NCI-H2227 (cell line): ENCODE measurements around the gene NT5DC4.
"Not testable (repeated sequence)": the region's sequence is repeated elsewhere in the genome, so short reads cannot be mapped to it uniquely, and the experiment has no call there.

ENCODE experiments used
- DNase-seq: peaks from one replicate; lab custom pipeline; 2025; ENCODE audit not compliant: unreplicated experiment; lab: John Stamatoyannopoulos, UW

NT5DC4 gene

DNA sequence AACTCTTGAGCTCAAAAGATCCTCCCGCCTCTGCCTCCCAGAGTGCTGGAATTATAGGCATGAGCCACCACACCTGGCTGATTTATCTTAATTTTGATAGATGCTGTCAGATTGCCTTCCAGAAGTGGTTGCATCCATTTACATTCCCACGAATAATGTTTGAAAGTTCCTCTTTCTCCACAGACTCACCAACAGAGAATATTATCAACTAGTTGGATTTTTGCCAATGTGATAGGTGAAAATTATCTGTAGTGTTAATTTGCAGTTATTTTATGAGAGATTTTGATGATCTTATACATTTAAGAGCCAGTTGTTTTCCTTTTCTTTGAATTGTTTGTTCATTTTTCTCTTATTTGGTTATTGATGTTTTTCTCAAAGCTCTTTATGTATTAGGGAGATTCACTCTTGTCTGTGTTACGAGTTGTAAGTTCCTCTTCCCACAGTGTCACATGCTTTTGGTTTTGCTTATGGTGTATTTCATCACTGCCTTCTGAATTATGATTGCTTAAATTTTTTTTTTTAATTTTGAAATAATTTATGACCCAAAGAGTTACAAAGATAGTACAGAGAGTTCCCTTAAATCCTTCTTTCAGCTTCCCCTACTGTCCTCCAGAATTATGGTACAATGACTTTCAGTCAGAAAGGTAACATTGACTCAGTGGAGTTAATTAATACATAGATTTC lies 20.7 kb upstream of the NT5DC4 start:
- DNase-seq: no peak

DNA sequence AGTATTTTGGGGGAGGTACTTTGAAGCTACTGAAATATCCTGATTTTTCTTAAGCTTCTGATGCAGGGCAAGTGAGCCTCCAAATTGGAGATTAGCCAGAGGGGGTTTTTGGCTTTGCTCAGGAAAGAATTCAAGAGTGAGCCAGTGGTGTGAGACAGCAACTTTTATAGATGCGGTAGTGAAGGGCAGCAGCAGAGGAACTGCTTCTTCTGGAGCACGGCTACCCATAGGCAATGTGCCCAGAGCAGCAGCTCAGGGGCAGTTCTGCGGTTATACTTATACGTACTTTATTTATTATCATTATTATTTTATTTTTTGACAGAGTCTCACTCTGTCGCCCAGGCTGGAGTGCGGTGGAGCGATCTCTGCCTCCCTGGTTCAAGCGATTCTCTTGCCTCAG lies 19.8 kb upstream of the NT5DC4 start:
- DNase-seq: no peak

DNA sequence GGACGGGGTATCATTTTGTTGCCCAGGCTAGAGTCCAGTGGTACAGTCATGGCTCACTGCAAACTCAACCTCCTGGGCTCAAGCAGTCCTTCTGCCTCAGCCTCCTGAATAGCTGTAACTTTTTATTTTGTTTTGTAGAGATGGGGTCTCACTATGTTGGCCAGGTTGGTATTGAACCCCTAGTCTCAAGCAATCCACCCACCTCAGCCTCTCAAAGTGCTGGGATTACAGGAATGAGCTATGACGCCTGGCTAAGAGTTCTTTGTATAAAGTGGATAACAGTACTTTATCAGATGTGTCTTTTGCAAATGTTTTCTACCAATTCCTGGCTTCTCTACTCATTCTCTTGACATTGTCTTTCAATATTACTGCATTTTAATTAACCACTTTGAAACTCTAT lies 17.1 kb upstream of the NT5DC4 start:
- DNase-seq: no peak

DNA sequence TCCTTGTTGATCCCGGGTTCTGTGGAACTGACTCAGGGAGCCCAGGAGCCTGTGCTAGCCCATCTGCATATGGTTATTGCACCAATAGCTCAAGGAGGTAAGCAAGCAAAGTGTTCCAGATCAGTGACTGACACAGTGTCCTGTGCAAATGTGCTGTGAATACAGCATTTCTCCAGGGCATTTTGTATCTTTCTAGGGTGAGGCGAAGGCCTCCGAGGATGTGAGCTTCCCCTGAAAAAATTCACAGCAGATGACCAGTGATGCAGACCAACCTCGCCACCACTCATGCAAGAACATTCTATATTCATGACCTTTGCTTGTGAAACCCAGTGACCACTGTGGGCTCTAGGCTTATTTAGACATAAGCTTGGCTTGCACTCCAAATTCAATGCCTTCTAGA lies 15.2 kb upstream of the NT5DC4 start:
- no peak for DNase-seq

DNA sequence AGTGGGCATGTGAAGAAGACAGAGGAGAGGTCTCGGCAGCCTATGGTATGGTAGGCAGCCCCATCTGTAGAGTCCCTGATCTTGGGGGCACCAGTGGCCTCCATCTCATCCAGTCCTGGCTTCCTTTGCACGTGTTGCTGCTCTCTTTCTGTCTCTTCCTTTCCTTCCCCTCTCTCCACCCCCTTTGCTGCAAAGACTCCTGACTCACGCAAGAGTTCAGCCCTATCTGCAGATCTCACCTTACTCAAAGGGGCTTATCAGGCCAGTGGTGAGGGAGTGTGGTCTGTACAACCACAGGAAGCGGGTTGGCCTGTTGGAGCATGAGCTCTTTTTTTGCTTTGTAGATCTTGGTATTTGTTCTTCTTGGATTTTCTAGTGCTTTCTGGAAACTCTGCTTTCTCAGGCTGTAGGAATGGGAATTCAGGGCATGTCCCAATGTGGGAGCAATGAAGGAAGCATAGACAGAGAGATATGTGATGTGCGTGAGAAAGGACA lies 14.6 kb upstream of the NT5DC4 start:
- no peak for DNase-seq

DNA sequence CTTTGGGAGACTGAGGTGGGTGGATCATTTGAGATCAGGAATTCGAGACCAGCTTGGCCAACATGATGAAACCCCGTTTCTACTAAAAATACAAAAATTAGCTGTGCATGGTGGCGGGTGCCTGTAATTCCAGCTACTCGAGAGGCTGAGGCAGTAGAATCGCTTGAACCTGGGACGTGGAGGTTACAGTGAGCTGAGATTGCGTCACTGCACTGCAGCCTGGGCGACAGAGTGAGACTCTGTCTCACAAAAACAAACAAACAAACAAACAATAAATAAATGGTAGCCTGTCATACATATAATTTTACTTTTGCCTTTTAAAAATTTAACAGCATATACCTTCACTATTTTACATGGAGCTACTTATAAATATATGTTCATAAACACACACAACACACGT lies 13.9 kb upstream of the NT5DC4 start:
- DNase-seq: not testable (repeated sequence)

DNA sequence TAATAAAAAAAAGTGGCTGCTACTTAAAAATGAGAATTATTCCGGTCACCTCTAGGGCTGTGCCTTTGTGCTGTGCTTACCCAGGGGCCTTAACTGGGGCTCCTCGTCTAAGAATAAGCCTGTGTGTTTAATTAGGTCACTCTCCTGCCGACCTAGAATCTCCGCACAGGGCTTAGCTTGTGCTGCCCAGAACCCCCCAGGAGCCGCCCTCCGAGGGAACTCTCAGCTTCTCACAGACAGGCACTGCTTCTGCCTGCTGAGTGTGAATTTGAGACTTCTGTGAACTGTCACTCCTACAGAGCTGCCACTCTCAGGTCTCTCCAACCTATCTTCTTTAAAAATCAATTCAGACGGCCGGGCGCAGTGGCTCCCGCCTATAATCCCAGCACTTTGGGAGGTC lies 11.9 kb upstream of the NT5DC4 start:
- DNase-seq: no peak

DNA sequence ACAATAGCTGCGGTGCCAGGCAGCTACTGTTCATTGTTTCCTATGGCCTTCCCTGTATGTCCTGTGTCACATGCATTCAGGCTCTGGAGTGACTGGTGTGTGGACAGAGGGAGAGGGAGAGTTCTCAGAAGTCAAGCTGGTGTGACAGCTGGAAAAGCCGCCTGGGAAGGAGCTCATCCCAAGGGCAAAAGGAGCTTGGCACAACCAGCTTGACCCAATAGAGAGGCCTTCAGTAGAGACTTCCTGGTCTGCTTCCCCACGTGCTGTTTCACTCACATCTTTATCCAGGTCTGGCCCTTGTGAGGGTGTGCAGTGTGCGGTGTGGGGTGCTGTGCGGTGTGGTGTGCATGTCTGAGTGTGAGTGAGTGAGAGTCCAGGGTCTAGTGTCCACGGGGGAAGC lies 11.1 kb upstream of the NT5DC4 start:
- no peak for DNase-seq

DNA sequence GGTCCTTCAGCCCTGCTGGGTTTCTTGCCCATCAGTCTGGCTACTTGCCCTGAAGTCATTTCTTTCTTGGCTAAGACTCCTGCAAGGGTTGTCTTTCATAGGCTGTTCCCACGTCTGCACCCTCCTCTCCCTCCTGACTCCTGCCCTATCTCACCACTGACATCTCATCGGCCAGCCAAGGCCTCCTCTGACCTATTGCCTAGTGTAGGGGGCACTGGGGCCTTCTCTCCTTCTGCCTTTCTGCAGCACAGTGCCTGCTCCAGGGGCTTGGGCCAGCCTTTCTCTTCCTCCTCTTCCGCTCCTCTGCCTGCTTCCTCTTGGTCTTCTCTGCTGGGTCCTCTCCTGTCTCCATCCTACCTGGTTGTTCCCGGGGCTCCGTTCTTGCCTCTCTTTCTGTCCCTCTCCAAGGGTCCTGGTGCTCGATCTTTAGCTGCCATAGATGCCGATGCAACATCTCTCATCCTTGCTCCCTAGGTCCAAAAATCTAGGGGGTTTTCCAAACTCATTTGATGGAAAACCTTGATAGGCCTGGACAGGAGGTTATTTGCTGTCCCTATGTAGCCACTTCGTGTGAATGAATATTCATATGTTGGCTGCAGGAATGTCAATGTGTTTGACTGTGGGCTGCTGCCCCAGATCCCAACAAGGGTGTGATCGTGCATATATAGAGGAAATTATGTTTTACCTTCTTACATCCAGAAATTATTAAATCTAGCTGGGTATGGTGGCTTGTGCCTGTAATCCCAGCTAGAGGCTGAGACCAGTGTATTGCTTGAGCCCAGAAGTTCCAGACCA lies 9.7 kb upstream of the NT5DC4 start:
- no peak for DNase-seq

DNA sequence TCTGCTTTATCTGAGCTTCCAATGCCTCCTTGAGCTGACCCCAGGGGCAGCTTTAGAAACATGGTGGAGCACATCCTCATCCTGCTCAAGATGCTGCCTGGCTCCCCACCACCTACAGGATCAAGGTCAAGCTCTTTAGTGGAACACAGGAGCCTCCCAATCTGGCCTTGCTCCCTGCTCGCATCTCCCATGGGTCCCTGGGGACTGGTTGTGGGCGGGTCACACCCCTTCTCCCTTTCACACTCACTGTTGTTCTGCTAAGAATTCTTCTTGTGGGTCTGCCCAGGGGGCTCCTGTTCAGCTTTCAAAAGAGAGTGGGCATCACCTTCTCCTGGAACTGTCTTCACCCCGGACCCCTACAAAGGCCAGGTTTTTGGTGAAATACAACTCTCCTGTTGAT lies 8.4 kb upstream of the NT5DC4 start:
- DNase-seq: no peak

DNA sequence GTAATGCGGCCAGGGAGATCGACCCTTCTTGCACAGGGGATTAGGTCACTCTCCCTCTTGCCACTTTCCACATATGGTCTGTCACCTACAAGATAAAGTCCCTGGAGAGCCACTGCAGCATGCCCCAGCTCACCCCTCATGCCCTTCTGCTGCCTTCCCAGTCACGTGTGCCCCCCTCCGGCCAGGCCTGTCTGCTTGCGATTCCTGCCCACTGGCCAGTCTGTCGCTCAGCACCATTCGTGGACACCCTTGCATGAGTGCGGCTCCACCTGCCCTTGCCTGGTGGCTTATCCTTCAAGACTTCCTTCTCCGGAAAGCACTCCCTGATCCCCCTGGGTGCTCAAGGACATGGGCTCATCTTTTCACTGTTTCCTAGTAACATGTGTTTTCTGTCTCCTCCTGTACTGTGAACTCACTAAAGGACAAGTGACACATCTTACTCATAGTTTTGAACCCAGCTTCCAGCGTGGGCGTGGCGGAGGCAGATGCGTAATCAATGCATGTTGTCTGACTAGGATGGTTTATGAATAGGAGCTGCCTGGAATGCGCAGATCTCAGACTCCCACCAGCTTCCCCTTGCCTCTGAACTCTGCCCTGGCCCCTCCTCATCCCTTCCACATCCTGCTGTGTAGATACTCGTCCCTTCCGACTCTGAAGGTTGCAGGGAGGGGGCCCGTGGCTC lies 7.8 kb upstream of the NT5DC4 start:
- DNase-seq: no peak

DNA sequence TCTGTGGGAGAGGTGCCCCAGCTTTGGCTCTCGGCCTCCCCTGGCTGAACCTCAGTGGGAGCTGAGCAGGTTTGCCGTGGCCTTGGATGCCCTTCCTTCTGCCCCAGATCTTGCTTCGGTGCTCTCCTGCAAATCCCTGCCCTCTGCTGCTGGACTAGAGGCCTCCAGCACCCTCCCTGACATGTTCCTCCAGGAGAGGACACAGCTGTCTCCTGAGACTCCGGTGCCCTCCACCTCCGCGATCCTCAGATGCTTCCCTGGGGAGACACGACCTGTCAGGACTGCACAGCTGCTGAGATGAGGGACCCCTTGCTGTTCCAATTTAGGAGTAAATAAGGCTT lies 7.3 kb upstream of the NT5DC4 start:
- DNase-seq: no peak

DNA sequence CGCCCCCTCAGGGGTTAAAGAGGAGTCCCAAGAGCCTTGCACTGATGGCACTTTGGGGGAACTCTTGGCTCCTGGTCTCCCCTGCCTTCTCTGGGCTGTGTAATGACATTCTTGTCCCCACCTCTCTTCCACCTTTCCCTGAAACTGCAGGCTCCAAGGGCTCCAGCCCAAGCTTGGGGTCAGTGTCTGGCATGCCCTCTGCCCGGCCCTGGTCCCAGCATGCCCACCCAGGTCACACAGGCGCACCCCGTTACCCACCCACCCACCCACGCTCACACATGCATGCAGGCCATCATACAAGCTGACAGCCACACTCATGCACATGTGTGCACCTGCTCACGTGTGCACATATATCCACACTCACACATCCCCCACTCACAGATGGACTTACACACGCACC lies 6.9 kb upstream of the NT5DC4 start:
- no peak for DNase-seq

DNA sequence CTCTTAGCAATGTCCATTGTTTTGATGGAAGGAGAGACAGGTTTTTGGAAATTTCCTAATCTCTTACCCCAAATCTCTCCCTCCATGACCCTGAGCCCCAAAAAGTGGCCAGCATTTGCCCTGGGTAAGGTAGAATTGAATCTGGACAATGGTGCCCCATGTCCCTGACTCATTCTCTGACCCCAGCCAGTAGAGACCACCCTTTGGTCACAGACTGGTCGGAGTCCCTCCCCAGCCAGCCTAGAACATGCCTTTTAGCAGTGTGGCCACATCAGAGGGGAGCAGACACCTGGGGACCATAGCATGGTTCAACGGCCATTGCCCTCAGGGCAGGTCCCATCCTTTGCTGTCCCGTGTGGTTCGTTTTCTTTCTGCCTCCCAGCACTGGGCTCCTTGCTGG lies 6.5 kb upstream of the NT5DC4 start:
- no peak for DNase-seq

DNA sequence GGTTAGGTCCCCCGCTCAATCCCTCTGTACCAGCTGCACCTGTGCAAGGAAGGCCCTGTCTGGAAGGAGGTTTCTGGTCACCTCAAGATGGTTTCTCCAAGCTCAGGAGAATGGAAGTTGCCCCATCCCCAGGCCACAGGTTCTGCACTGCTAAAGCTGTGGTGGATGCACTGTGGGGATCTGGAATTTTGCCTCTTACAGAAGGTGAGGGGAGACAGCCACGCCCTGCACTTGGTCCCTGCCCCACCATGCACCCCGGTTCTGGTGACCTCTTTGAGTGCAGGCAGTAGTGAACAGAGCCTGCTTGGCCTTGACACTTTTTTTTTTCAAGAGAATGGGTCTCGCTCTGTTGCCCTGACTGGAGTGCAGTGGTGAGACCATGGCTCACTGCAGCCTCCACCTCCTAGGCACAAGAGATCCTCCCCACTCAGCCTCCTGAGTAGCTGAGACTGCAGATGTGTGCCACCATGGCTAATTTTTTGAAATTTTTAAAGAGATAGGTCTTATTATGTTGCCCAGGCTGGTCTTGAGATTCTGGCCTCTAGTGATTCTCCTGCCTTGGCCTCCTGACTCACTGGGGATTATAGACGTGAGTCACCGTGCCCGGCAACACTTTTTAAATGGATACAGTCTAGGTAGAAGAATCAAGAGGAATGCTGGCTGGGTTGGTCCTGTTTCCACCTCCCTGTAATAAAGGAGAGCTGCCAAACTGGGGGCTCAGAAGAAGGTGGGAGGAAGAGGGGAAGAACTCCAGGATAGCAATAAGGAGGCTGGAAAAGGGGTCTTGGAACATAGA lies 5.8 kb upstream of the NT5DC4 start:
- no peak for DNase-seq

DNA sequence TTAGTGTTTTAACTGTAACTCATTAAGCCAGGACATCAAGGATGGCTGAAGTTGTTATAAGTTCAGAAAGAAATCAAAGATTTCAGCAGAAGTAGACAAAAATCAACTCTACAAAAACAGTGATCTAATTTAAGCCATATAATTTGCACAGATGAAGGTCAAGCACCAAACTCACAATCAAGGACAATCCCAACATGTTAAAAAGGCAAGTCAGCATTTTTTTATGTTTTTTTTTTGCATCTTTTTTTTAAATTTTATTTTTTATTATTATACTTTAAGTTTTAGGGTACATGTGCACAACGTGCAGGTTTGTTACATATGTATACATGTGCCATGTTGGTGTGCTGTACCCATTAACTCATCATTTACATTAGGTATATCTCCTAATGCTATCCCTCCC lies 4.7 kb upstream of the NT5DC4 start:
- DNase-seq: not testable (repeated sequence)

DNA sequence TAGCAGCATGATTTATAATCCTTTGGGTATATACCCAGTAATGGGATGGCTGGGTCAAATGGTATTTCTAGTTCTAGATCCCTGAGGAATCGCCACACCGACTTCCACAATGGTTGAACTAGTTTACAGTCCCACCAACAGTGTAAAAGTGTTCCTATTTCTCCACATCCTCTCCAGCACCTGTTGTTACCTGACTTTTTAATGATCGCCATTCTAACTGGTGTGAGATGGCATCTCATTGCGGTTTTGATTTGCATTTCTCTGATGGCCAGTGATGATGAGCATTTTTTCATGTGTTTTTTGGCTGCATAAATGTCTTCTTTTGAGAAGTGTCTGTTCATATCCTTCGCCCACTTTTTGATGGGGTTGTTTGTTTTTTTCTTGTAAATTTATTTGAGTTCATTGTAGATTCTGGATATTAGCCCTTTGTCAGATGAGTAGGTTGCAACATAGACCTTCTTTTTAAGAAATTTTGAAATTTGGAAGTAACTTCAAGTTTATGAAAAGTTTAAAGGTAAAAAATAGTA lies 3.9 kb upstream of the NT5DC4 start:
- DNase-seq: not testable (repeated sequence)

DNA sequence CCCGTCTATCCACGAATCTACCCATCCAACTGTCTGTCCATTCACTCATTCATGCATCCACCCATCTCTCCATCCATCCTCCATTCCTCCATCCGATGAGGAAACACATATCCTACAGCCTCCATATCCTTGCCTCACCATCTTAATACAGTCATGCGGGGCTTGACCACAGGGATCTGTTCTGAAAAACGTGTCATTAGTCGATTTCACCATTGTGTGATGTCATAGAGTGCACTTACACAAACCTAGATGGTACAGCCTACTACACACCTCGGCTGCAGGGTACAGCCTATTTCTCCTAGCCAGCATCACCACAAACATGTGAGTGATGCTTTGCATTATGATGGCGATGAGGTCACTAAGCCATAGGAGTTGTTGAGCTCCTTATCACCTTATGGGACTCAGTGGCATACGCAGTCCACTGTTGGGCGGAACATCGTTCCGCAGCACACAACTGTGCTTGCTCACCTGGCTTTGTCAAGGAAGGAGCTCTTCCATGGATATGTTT lies 1.9 kb upstream of the NT5DC4 start:
- DNase-seq: no peak

DNA sequence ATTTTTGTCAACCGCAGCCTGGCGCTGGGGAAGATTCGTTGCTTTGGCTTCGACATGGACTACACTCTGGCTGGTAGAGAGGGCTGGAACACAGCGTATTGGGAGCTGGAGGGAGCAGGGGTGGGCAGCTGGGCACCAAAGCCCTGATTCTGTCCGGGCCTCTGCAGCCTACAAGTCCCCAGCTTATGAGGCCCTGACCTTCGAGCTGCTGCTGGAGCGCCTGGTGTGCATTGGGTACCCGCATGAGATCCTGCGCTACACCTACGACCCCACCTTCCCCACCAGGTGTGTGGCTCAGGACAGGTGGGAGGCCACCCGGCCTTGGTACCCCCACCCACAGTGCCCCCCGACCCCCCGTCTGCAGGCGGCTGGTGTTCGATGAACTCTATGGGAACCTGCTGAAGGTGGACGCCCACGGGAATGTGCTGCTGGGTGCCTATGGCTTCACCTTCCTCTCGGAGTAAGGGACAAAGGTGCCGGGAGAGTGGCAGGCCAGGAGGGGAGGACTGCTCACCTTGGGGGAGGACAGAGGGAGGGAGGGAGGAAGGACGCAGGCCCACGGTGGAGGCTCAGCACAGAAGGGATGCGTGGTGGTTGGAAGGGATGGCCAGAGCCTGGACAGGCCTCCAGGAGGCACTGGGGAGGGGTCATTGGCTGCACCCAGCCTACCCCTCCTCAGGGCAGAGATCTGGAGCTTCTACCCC lies 1.2 kb downstream of the NT5DC4 start:
- no peak for DNase-seq

DNA sequence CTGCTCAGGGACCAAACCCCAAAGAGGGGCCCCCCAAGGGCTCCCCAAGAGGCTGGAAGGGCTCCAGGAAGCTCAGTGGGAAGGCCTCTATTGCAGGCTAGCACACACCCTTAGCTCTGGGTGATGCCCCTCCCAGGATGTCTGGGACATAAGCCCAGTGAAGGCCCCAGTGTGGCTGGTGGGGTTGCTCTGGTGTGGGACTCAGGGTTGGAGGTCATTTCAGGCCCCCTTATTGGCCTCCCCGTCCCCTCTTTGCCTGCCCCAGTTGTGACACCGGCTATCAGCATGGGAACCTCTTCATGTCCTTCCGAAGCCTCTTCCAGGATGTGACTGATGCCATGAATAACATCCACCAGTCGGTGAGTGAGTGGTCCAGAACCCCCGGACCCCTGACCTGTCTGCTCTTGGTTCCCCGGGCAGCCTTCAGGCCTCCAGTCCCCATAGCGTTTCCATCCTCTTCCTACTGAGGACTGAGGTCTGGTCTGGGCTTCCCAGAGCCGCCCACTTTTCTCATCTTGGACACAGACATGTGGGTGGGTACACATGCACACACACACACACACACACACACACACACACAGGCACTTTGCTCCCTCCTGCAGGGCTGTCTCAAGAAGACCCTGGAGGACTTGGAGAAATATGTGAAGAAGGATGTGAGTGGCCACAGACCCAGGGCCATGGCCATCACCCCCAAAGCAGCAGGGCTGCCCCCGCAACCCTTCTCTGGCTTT lies 2.2 kb downstream of the NT5DC4 start:
- DNase-seq: no peak
